ENCODE data around the gene MOV10L1. TPM values are rescaled to one million over a fixed set of nuclear protein-coding genes. Genes with fewer than 3 reads are reported as not detected.

Gene MOV10L1
- total and polyA plus RNA-seq, 9 of the 15 experiments (the other 6 are each of a cell fraction or from before 2014, with no cell fraction given), result 0.06 to 0.43 (median 0.15) TPM

- no peak for TF ChIP-seq ZNF23 (CRISPR knock-in tag; IDR thresholded peaks at IDR 0.05)
- peak; percentile 28; the same call in 1 of the 2 replicates for TF ChIP-seq POLR2G (IDR thresholded peaks at IDR 0.05; ENCODE audit: low read depth, low read length)
- TF ChIP-seq ZNF551 (CRISPR knock-in tag; IDR thresholded peaks at IDR 0.05), result no peak
- no peak for TF ChIP-seq MTA1 (IDR thresholded peaks at IDR 0.05; ENCODE audit: borderline replicate concordance)
- TF ChIP-seq, protein P1, sequence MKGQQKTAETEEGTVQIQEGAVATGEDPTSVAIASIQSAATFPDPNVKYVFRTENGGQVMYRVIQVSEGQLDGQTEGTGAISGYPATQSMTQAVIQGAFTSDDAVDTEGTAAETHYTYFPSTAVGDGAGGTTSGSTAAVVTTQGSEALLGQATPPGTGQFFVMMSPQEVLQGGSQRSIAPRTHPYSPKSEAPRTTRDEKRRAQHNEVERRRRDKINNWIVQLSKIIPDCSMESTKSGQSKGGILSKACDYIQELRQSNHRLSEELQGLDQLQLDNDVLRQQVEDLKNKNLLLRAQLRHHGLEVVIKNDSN (CRISPR knock-in tag; IDR thresholded peaks at IDR 0.05), result no peak
- no peak for TF ChIP-seq MCM5 (IDR thresholded peaks at IDR 0.05; ENCODE audit: low read depth)
- TF ChIP-seq, protein P2, sequence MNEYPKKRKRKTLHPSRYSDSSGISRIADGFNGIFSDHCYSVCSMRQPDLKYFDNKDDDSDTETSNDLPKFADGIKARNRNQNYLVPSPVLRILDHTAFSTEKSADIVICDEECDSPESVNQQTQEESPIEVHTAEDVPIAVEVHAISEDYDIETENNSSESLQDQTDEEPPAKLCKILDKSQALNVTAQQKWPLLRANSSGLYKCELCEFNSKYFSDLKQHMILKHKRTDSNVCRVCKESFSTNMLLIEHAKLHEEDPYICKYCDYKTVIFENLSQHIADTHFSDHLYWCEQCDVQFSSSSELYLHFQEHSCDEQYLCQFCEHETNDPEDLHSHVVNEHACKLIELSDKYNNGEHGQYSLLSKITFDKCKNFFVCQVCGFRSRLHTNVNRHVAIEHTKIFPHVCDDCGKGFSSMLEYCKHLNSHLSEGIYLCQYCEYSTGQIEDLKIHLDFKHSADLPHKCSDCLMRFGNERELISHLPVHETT (CRISPR knock-in tag; conservative IDR thresholded peaks at IDR 0.05 in 1 of 2, IDR thresholded peaks at IDR 0.05 in 1 of 2), result no peak
- no peak for TF ChIP-seq RUNX1 (IDR thresholded peaks at IDR 0.05; ENCODE audit: low read depth)
- no peak for TF ChIP-seq BACH1 (tag; IDR thresholded peaks at IDR 0.05)
- no peak for TF ChIP-seq ZBTB12 (CRISPR knock-in tag; IDR thresholded peaks at IDR 0.05)
- TF ChIP-seq ZFPM2 (CRISPR knock-in tag; IDR thresholded peaks at IDR 0.05), result no peak
Observed at GRCh38 chr22:50170453-50171318, 80.9 kb downstream of the MOV10L1 start, which contains the start of gene PANX2 (continued).

All from K562 (cell line).